ENCODE measurements around the gene ZMIZ1. TPM values are rescaled to one million over a fixed set of nuclear protein-coding genes. Genes with fewer than 3 reads are reported as not detected.

ZMIZ1 gene
- polyA plus RNA-seq, 6 donors from 2014 or later = 0.11 to 2.9 (median 1.5) TPM

GRCh38 chr10:79284158-79284871 is 215.5 kb downstream of the ZMIZ1 start:
- H3K4me3 Mint-ChIP-seq = peak overlapping the region in 6 of 8 donors; percentile 2 to 41 (median 14)
- no peaks in the 10 kb centered on the region for H3K27me3 Mint-ChIP-seq
- no peak for DNase-seq
- H3K4me1 Mint-ChIP-seq = peaks cover 57 to 77% (median 62%) of the 10 kb centered on the region in 3 donors
- peak overlapping the region; percentile 17 to 96 (median 82) for H3K27ac Mint-ChIP-seq
- ATAC-seq (ENCODE audit: low read depth in 2 of 2) = no peak
- peaks cover 0 to 6% of the 10 kb centered on the region in 2 donors for H3K36me3 Mint-ChIP-seq
- H3K9me3 Mint-ChIP-seq = peaks cover 0 to 3% (median 0%) of the 10 kb centered on the region in 7 donors

- ATAC-seq (ENCODE audit: low read depth in 2 of 2) (no peak), DNase-seq (no peak)
- Mint-ChIP-seq H3K9me3 (peaks cover 0 to 2% (median 0%) of the 10 kb centered on the region in 7 donors), H3K36me3 (peaks cover 0 to 5% of the 10 kb centered on the region in 2 donors), H3K4me1 (peaks cover 61 to 86% (median 62%) of the 10 kb centered on the region in 3 donors), H3K4me3 (peak overlapping the region; percentile 61 to 94 (median 91)), H3K27me3 (no peaks in the 10 kb centered on the region), H3K27ac (peak overlapping the region; percentile 95 to 98 (median 96))
These were observed 216.8 kb downstream of the ZMIZ1 start for GRCh38 chr10:79285315-79286197.

GRCh38 chr10:79286318-79286951 is 217.7 kb downstream of the ZMIZ1 start:
- peak; percentile 96 to 97 for ATAC-seq (ENCODE audit: low read depth in 2 of 2)
- no peaks in the 10 kb centered on the region for H3K36me3 Mint-ChIP-seq
- H3K4me3 Mint-ChIP-seq = peak overlapping the region; percentile 61 to 94 (median 91)
- no peaks in the 10 kb centered on the region for H3K27me3 Mint-ChIP-seq
- H3K9me3 Mint-ChIP-seq = no peaks in the 10 kb centered on the region
- peaks cover 60 to 83% (median 62%) of the 10 kb centered on the region in 3 donors for H3K4me1 Mint-ChIP-seq
- peak; percentile 89 for DNase-seq
- peak overlapping the region; percentile 95 to 98 (median 96) for H3K27ac Mint-ChIP-seq

- ATAC-seq (ENCODE audit: low read depth in 2 of 2) (no peak), DNase-seq (no peak)
- Mint-ChIP-seq H3K27me3 (no peaks in the 10 kb centered on the region), H3K4me1 (peaks cover 61 to 77% (median 63%) of the 10 kb centered on the region in 3 donors), H3K36me3 (no peaks in the 10 kb centered on the region), H3K27ac (peak overlapping the region in 3 of 6 donors; percentile 86 to 96 (median 95)), H3K4me3 (peak overlapping the region in 3 of 8 donors; percentile 15 to 85 (median 66)), H3K9me3 (no peaks in the 10 kb centered on the region)
These were observed 219.4 kb downstream of the ZMIZ1 start for GRCh38 chr10:79287973-79288723.

GRCh38 chr10:79289801-79290200 is 221.0 kb downstream of the ZMIZ1 start:
- no peaks in the 10 kb centered on the region for H3K9me3 Mint-ChIP-seq
- no peaks in the 10 kb centered on the region for H3K27me3 Mint-ChIP-seq
- H3K4me1 Mint-ChIP-seq = peaks cover 59 to 73% (median 61%) of the 10 kb centered on the region in 3 donors
- ATAC-seq (ENCODE audit: low read depth in 2 of 2) (no peak), DNase-seq (no peak)
- H3K36me3 Mint-ChIP-seq = peaks cover 0 to 5% of the 10 kb centered on the region in 2 donors
- no peak overlapping the region for H3K4me3 Mint-ChIP-seq
- peak overlapping the region in 4 of 6 donors; percentile 54 to 91 (median 82) for H3K27ac Mint-ChIP-seq

GRCh38 chr10:79292026-79292766 is 223.4 kb downstream of the ZMIZ1 start:
- Mint-ChIP-seq H3K36me3 (peaks cover 0 to 10% of the 10 kb centered on the region in 2 donors), H3K9me3 (no peaks in the 10 kb centered on the region), H3K4me1 (peaks cover 43 to 57% (median 52%) of the 10 kb centered on the region in 3 donors), H3K27ac (peak overlapping the region in 5 of 6 donors; percentile 28 to 78 (median 68)), H3K27me3 (no peaks in the 10 kb centered on the region), H3K4me3 (no peak overlapping the region)
- DNase-seq (no peak), ATAC-seq (ENCODE audit: low read depth in 2 of 2) (no peak)

GRCh38 chr10:79292891-79293746 is 224.4 kb downstream of the ZMIZ1 start:
- Mint-ChIP-seq H3K4me3 (no peak overlapping the region), H3K4me1 (peaks cover 37 to 48% (median 44%) of the 10 kb centered on the region in 3 donors), H3K9me3 (no peaks in the 10 kb centered on the region), H3K27me3 (no peaks in the 10 kb centered on the region), H3K36me3 (peaks cover 0 to 10% of the 10 kb centered on the region in 2 donors), H3K27ac (peak overlapping the region in 4 of 6 donors; percentile 37 to 79 (median 46))
- ATAC-seq (ENCODE audit: low read depth in 2 of 2) (no peak), DNase-seq (no peak)

- peaks cover 29 to 40% (median 37%) of the 10 kb centered on the region in 3 donors for H3K4me1 Mint-ChIP-seq
- H3K27me3 Mint-ChIP-seq = no peaks in the 10 kb centered on the region
- H3K9me3 Mint-ChIP-seq = no peaks in the 10 kb centered on the region
- H3K36me3 Mint-ChIP-seq = peaks cover 0 to 10% of the 10 kb centered on the region in 2 donors
- peak overlapping the region in 2 of 8 donors; percentile 44 to 61 for H3K4me3 Mint-ChIP-seq
- DNase-seq = peak; percentile 17
- ATAC-seq (ENCODE audit: low read depth in 2 of 2) = peak; percentile 77 to 83
- peak overlapping the region in 5 of 6 donors; percentile 37 to 58 (median 39) for H3K27ac Mint-ChIP-seq
These were observed 225.2 kb downstream of the ZMIZ1 start for GRCh38 chr10:79293841-79294581.

- Mint-ChIP-seq H3K27ac (peak overlapping the region in 5 of 6 donors; percentile 3 to 91 (median 51)), H3K36me3 (peaks cover 7 to 10% of the 10 kb centered on the region in 2 donors), H3K4me1 (peaks cover 26 to 31% (median 27%) of the 10 kb centered on the region in 3 donors), H3K27me3 (no peaks in the 10 kb centered on the region), H3K9me3 (no peaks in the 10 kb centered on the region), H3K4me3 (peak overlapping the region in 1 of 8 donors; percentile 25)
- ATAC-seq (ENCODE audit: low read depth in 2 of 2) (no peak), DNase-seq (no peak)
These were observed 226.8 kb downstream of the ZMIZ1 start for GRCh38 chr10:79295563-79295962.

- Mint-ChIP-seq H3K4me1 (peaks cover 26 to 27% (median 26%) of the 10 kb centered on the region in 3 donors), H3K36me3 (peaks cover 10 to 16% of the 10 kb centered on the region in 2 donors), H3K9me3 (no peaks in the 10 kb centered on the region), H3K27me3 (no peaks in the 10 kb centered on the region), H3K4me3 (no peak overlapping the region), H3K27ac (peak overlapping the region in 1 of 6 donors; percentile 51)
- DNase-seq (no peak), ATAC-seq (ENCODE audit: low read depth in 2 of 2) (no peak)
These were observed 227.7 kb downstream of the ZMIZ1 start for GRCh38 chr10:79296431-79296830.
